ENCODE results near the gene SNX18.

DNA sequence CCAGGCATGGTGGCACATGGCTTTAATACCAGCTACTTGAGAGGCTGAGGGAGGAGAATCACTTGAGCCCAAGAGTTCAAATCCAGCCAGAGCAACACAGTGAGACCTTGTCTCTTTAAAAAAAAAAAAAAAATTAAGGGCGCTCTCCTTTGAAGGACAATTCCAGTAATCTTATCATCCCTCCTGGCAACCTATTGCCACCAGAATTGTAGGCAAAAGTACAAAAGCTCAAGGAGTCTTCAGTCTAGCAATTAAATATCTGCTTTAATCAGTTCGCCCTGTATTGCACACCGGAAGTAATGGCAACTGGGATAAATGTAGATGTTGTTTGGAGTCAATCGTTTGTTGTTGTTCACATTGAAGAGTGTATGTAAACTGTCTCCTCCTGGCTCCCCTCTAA lies 7.7 kb downstream of the SNX18 start:
- TF ChIP-seq, protein P1, sequence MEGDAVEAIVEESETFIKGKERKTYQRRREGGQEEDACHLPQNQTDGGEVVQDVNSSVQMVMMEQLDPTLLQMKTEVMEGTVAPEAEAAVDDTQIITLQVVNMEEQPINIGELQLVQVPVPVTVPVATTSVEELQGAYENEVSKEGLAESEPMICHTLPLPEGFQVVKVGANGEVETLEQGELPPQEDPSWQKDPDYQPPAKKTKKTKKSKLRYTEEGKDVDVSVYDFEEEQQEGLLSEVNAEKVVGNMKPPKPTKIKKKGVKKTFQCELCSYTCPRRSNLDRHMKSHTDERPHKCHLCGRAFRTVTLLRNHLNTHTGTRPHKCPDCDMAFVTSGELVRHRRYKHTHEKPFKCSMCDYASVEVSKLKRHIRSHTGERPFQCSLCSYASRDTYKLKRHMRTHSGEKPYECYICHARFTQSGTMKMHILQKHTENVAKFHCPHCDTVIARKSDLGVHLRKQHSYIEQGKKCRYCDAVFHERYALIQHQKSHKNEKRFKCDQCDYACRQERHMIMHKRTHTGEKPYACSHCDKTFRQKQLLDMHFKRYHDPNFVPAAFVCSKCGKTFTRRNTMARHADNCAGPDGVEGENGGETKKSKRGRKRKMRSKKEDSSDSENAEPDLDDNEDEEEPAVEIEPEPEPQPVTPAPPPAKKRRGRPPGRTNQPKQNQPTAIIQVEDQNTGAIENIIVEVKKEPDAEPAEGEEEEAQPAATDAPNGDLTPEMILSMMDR (IDR thresholded peaks at IDR 0.05; ENCODE audit: insufficient read depth, low read depth, low read length) = no peak
- TF ChIP-seq EZH2 (IDR thresholded peaks at IDR 0.05; ENCODE audit: insufficient read depth, low read length) = no peak
